Chondrocyte (in vitro differentiated cells): ENCODE results near the gene WDR7. TPM values are rescaled to one million over a fixed set of nuclear protein-coding genes. Genes with fewer than 3 reads are reported as not detected.

Experiments used
- DNase-seq: peaks from one replicate; pipeline ENCODE4 v3.0.0; 2021; ENCODE audit warnings: mixed read lengths, low spot score
- H3K27ac Mint-ChIP-seq: one replicate; pipeline ENCODE4 v1.8.0; 2021; ENCODE audit warnings: mild to moderate bottlenecking, moderate library complexity, mixed read lengths; ENCODE audit not compliant: unreplicated experiment
- H3K27me3 Mint-ChIP-seq: 2 replicates; pipeline ENCODE4 v1.8.0; 2021; ENCODE audit warnings: low read depth, mixed read lengths
- H3K36me3 Mint-ChIP-seq: 2 replicates; pipeline ENCODE4 v1.8.0; 2021; ENCODE audit warnings: low read depth, mixed read lengths
- H3K4me1 Mint-ChIP-seq: 2 replicates; pipeline ENCODE4 v1.8.0; 2021; ENCODE audit warnings: low read depth, mild to moderate bottlenecking, mixed read lengths
- H3K4me3 Mint-ChIP-seq: one replicate; pipeline ENCODE4 v1.8.0; 2021; ENCODE audit warnings: mild to moderate bottlenecking, moderate library complexity, mixed read lengths; ENCODE audit not compliant: unreplicated experiment
- H3K9me3 Mint-ChIP-seq: 2 replicates; pipeline ENCODE4 v1.8.0; 2021; ENCODE audit warnings: low read depth, mixed read lengths
- total RNA-seq: library from RNA; stranded (reverse); gene quantifications from 3 replicates; pipeline ENCODE4 v1.2.1, GENCODE V29; 2021
- TF ChIP-seq, protein P1 (sequence below): fragments of 200-600 bp; sonication (generic); IDR thresholded peaks from 2 replicates; pipeline ENCODE4 v1.5.0; 2021; ENCODE audit warnings: antibody characterized with exemption, mild to moderate bottlenecking, moderate library complexity

Gene WDR7
- total RNA-seq, 1 donor from 2014 or later, result 14.9 TPM

GRCh38 chr18:56740645-56741044 lies 89.5 kb downstream of the WDR7 start:
- no peak overlapping the region for H3K4me3 Mint-ChIP-seq
- no peak overlapping the region for H3K27ac Mint-ChIP-seq
- H3K36me3 Mint-ChIP-seq, result peaks cover 2% of the 10 kb centered on the region
- no peaks in the 10 kb centered on the region for H3K27me3 Mint-ChIP-seq
- H3K9me3 Mint-ChIP-seq, result peaks cover 3% of the 10 kb centered on the region
- TF ChIP-seq, protein P1, sequence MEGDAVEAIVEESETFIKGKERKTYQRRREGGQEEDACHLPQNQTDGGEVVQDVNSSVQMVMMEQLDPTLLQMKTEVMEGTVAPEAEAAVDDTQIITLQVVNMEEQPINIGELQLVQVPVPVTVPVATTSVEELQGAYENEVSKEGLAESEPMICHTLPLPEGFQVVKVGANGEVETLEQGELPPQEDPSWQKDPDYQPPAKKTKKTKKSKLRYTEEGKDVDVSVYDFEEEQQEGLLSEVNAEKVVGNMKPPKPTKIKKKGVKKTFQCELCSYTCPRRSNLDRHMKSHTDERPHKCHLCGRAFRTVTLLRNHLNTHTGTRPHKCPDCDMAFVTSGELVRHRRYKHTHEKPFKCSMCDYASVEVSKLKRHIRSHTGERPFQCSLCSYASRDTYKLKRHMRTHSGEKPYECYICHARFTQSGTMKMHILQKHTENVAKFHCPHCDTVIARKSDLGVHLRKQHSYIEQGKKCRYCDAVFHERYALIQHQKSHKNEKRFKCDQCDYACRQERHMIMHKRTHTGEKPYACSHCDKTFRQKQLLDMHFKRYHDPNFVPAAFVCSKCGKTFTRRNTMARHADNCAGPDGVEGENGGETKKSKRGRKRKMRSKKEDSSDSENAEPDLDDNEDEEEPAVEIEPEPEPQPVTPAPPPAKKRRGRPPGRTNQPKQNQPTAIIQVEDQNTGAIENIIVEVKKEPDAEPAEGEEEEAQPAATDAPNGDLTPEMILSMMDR, result no peak
- DNase-seq, result no peak
- H3K4me1 Mint-ChIP-seq, result no peaks in the 10 kb centered on the region

- Mint-ChIP-seq H3K36me3 (peaks cover 2% of the 10 kb centered on the region), H3K27me3 (no peaks in the 10 kb centered on the region), H3K9me3 (peaks cover 3% of the 10 kb centered on the region), H3K27ac (no peak overlapping the region), H3K4me1 (no peaks in the 10 kb centered on the region), H3K4me3 (no peak overlapping the region)
- TF ChIP-seq, protein P1, result no peak
- DNase-seq, result no peak
Measured at GRCh38 chr18:56741685-56742084, 90.5 kb downstream of the WDR7 start.

DNA sequence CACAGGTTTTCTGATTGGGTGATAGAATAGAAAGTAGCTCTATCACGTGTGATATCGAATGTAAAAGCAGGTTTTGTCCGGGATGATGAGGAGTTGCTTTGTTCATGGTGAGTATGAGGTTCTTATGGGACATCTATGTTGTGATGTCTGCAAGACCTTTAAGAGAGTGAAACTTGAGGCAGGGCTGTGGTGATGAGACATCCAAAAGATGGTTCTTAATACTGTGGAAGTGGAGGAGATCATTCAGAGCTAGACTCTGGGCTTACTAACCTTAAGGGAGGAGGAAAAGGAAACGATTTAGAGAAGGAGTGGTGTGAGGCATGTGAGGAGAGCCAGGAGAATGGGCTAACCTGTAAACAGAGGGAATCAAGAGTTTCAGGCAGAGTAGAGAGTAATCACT lies 92.0 kb downstream of the WDR7 start:
- no peaks in the 10 kb centered on the region for H3K27me3 Mint-ChIP-seq
- DNase-seq, result no peak
- TF ChIP-seq, protein P1, result no peak

GRCh38 chr18:56747032-56747658 lies 96.0 kb downstream of the WDR7 start:
- Mint-ChIP-seq H3K27ac (no peak overlapping the region), H3K9me3 (no peaks in the 10 kb centered on the region), H3K4me3 (no peak overlapping the region), H3K27me3 (no peaks in the 10 kb centered on the region), H3K36me3 (no peaks in the 10 kb centered on the region), H3K4me1 (no peaks in the 10 kb centered on the region)
- TF ChIP-seq, protein P1, result no peak
- no peak for DNase-seq

More for the DNA sequence above, 92.0 kb downstream of the WDR7 start:
- Mint-ChIP-seq H3K9me3 (peaks cover 3% of the 10 kb centered on the region), H3K36me3 (peaks cover 2% of the 10 kb centered on the region), H3K4me3 (no peak overlapping the region), H3K27ac (no peak overlapping the region), H3K4me1 (no peaks in the 10 kb centered on the region)

- DNase-seq, result no peak
- H3K4me1 Mint-ChIP-seq, result no peaks in the 10 kb centered on the region
- no peaks in the 10 kb centered on the region for H3K36me3 Mint-ChIP-seq
- H3K27ac Mint-ChIP-seq, result no peak overlapping the region
- H3K27me3 Mint-ChIP-seq, result no peaks in the 10 kb centered on the region
- no peak overlapping the region for H3K4me3 Mint-ChIP-seq
- TF ChIP-seq, protein P1, result no peak
- no peaks in the 10 kb centered on the region for H3K9me3 Mint-ChIP-seq
Measured at GRCh38 chr18:56747857-56748256, 96.7 kb downstream of the WDR7 start.
